ENCODE data around the gene IKZF3.

Gene IKZF3

GRCh38 chr17:39814497-39814896, 49.6 kb downstream of the IKZF3 start:
- no peak for DNase-seq

- DNase-seq, result no peak
Observed at GRCh38 chr17:39813631-39814030, 50.5 kb downstream of the IKZF3 start.

- no peak for DNase-seq
Observed at GRCh38 chr17:39812466-39812865, 51.6 kb downstream of the IKZF3 start.

- no peak for DNase-seq
Observed at GRCh38 chr17:39810939-39811728, 53.0 kb downstream of the IKZF3 start.

GRCh38 chr17:39809221-39809620, 54.9 kb downstream of the IKZF3 start:
- DNase-seq, result no peak

GRCh38 chr17:39808409-39808997, 55.6 kb downstream of the IKZF3 start:
- no peak for DNase-seq

- no peak for DNase-seq
Observed at GRCh38 chr17:39804839-39805238, 59.3 kb downstream of the IKZF3 start.

- no peak for DNase-seq
Observed at GRCh38 chr17:39801055-39801454, 63.1 kb downstream of the IKZF3 start.

- DNase-seq, result no peak
Observed at GRCh38 chr17:39800540-39800939, 63.6 kb downstream of the IKZF3 start.

- no peak for DNase-seq
Observed at GRCh38 chr17:39799395-39799794, 64.7 kb downstream of the IKZF3 start.

- no peak for DNase-seq
Observed at GRCh38 chr17:39794249-39794970, 69.7 kb downstream of the IKZF3 start.

- no peak for DNase-seq
Observed at GRCh38 chr17:39793301-39793872, 70.7 kb downstream of the IKZF3 start.

- no peak for DNase-seq
Observed at GRCh38 chr17:39792526-39793221, 71.4 kb downstream of the IKZF3 start.

GRCh38 chr17:39791111-39791992, 72.8 kb downstream of the IKZF3 start:
- no peak for DNase-seq

GRCh38 chr17:39787743-39788484, 76.2 kb downstream of the IKZF3 start:
- no peak for DNase-seq

- DNase-seq, result no peak
Observed at GRCh38 chr17:39787041-39787440, 77.1 kb downstream of the IKZF3 start.

- DNase-seq, result no peak
Observed at GRCh38 chr17:39782980-39783379, 81.1 kb downstream of the IKZF3 start.

GRCh38 chr17:39782481-39782880, 81.6 kb downstream of the IKZF3 start:
- no peak for DNase-seq

- no peak for DNase-seq
Observed at GRCh38 chr17:39781861-39782213, 82.3 kb downstream of the IKZF3 start.

- no peak for DNase-seq
Observed at GRCh38 chr17:39781031-39781860, 82.9 kb downstream of the IKZF3 start.

All from suppressor macrophage treated with lipopolysaccharide for 4 hours (primary cell).